NCI-H748 (cell line): ENCODE results near the gene VAMP5.
A peak's percentile ranks its signal among the peaks of the same experiment; 100 is the strongest.
"Not testable (repeated sequence)": the region's sequence is repeated elsewhere in the genome, so short reads cannot be mapped to it uniquely, and the experiment has no call there.

Experiments used
- DNase-seq: peaks from one replicate; lab custom pipeline; 2025; ENCODE audit not compliant: unreplicated experiment; lab: John Stamatoyannopoulos, UW

Gene VAMP5

DNA sequence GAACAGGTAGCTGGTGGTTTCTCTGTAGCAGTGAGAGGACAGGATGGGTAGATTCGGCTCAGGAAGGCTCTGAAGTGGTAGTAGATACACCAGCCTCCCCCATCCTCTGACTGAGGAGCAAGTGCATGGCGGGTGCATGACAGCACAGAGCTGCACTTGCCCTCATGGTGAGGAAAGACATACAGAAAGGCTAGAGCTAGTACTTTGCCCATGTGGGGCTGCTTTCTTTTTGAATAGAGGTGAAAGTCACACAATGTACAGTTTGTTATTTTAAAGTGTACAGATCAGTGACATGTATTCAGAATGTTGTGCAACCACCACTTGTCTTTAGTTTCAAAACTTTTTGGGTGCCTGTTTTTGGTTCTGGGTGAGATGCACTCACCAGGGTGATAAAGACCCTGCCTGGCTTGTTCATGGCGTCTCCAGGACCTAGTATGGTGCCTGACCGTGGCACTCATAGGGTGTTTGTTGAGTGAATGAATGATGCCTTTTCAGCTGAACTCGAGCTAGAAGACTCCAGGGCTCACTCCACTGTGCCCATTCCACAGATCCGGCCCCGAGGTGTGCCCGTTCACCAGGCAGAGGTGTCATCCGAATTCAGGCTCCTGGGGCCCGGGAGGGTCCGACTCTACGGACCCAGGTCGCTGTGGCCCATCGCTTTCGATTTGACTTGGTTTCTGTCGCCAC is 421 bp upstream of the VAMP5 start:
- DNase-seq: no peak

DNA sequence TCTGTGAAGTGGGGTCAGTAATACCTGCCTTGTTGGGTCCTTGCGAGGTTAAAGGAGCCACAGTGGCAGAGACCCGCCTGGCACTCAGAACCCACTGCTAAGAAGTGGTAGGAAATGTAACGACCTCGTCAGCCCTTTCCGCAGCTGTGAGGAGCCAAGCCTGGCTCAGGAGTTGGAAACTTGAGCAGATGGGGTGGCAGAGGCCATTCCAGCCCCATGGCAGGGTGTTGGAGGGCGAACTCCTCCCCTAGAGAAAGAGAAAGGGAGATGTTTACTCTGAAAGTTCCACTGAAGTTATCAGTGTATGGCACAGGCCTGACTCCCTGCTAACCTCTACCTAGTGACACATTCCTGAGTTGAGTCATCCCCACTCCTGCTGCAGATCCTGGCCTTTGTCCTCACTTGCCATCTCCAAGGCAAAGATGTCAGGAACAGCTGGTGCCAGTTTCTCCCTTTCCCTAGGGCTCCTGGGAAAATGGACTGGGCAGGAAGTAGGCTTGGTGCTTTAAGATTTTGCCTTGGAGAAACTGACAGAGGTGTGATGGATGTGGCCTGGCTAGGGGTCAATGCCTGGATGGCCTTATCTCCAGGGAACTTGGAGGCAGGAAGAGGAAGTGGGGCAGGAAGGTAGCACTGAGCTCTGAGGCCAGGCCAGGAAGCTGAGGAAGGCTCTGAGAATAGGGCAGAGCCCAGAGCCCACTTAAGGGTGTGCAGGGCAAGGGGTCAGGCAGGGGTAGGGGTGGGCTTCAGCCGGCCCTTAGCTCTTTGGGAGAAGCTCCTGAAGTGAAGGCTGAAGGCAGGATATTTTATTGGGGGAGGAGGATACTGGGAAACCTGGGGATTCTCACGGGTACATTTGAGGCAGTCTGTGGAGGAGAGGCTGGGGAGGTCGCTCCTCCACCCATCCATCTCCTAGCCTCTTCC is 888 bp downstream of the VAMP5 start:
- no peak for DNase-seq

DNA sequence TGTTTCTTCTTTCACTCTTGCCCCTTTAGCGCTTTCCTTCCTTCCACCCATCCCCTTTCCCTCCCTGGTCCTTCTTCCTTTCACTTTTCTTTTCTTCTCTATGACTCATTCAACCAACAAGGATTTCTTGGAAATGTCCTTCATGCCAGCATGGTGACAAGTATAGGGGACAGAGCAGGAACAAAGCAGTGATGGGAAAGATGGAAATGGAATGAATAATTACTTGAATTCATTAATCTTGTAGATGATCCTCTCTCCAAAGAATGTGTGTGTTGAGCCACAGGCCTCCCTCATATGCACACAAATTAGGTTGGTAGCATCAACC is 1.5 kb downstream of the VAMP5 start:
- no peak for DNase-seq

DNA sequence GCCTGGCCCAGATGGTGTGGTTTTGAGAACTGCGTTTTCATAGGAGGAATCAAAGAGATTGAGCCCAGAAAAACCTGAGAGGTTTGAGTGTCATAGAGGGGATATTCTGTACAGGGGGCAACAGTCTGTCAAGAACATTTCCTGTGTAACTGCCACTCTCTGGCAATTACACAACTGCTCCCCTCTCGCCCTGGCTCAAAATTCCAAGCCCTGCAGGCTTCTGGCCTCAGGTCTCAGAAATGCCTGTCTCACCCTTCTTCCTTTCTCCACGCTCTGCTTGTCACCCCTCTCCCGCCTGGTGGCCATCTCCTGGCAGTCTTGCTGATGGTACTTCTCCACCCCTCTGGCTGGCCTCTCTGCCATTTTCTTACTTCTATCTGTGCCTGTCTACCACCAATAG is 4.0 kb downstream of the VAMP5 start:
- no peak for DNase-seq

DNA sequence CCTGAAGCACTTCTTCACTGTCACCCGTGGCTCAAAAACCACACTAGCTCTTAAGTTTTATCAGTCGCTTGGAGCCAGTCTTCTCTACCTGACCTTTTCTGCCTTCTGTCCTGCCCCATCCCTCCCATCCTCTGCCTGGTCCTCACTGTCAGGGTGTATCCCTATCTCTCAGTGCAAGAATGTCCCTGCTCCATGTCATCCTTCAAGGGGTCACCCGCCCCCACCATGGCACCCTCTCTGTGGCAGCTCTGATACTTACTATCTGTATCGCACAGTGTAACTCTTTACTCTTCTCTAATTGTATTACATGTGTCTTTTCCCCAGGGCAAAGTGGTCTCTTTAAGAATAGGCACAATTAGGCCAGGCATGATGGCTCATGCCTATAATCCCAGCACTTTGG is 4.4 kb downstream of the VAMP5 start:
- no peak for DNase-seq

DNA sequence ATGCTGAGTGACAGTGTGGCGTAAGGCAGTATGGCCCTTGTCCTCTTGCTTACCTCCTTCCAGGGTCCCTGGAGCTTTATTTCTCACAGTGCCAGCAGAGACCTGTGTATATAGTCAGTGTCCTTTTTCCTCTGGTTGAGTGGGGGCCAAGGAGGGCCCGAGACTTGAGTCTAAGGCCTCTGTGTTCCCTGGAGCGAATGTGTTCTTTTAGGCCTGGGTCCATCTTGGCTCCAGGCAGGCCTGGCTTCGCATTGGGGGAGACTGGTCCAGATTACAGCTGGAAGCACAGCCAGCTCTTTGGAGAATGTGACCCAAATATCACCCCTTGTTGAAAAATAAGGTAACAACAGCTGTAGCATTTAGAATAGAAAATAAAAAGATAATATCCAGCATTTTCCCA is 5.0 kb downstream of the VAMP5 start:
- DNase-seq: no peak

DNA sequence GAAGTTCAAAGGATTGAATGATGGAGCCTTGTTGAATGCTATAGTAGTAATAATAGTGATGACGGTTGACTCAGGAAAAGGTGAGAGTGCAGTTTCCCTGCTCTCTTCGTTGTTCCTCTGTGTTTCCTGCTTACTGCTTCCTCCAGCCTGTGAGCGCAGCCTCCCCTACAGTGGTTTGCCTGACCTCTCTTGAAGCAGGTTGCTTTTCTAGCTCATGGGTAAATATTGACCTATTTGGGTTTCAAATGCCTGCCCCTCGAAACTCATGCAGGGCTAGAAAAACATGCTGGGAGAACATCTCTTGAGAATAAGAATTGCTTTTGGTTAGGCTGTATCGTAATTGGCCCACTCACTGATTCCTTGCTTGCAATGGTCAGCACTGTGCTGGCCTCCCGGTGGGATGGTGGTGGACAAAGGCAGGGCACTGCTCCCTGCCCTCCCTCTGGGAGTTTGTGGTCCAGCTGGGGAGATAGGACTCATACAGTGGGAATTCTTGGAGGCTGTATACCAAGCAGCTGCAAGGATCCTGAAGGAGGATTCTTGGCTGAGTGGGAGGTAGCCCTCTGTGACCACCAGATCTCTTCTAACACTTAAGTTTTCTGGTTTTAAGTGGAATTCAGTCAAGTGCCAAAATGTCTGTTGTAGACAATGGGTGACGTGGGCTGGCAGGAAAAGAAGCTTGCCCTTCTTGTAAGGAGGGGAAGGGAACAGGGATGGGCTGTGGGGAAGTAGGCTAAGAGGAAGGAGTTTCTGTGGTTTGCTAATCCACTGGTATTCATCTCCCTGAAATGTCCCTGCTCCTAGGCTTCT is 6.0 kb downstream of the VAMP5 start:
- DNase-seq: peak; percentile 12

DNA sequence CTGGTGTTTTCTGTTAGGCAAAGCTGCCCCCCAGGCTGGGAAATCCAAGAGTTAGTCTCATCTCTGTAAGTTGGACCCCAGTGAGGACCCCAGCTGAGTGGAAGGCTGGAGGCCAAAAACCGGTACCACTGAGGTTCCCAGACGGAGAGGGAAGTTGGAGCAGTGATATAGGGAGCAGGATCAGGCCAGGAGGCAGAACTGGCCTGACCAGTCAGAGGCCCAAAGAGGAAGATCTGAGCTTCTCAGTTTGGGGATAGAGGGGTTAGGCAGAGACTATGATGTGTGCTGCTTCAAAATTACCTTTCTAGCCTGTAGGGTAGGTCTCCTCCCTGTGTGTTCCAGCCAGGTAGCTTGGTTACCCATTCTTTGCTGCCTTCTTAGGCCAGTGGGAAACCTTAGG is 6.7 kb downstream of the VAMP5 start:
- DNase-seq: no peak

DNA sequence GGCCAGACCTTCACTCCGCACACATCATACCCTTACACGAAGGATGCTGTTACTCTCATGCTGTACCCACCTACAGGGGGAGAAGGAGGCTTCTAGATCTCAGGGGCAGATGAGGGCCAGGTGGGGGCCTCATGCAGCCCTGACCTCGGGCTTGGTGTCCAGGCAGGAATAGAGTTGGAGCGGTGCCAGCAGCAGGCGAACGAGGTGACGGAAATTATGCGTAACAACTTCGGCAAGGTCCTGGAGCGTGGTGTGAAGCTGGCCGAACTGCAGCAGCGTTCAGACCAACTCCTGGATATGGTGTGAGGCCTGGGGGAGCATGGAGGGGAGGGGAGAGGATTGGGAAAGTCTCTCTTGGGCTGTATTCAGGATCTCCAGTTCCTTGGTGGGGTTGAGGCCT is 7.3 kb downstream of the VAMP5 start:
- no peak for DNase-seq

DNA sequence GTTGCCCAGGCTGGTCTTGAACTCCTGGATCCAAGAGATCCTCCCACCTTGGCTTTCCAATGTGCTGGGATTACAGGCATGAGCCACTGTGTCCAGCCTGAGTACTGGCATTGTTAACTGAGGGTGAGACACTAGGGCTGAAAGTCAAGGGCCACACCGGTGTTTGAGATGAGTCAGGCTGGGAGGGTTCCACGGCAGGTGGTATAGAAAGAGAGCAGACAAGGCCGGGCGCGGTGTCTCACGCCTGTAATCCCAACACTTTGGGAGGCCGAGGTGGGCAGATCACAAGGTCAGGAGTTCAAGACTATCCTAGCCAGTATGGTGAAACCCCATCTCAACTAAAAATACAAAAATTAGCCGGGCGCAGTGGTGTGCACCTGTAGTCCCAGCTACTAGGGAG is 8.1 kb downstream of the VAMP5 start:
- not testable (repeated sequence) for DNase-seq

DNA sequence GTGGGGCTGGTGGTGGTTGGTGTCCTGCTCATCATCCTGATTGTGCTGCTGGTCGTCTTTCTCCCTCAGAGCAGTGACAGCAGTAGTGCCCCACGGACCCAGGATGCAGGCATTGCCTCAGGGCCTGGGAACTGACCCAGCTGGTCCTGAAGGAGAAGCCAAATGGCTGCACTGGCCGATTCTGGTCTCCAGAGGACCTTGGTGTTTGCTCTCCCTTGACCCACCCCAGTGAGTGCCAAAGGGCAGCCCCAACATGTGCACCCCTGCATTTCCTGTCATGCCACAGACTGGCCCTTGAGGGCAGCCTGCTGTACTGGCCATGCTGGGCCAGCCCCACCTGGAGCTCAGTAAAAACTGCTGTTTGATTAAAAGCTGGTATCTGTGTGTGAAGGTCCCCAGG is 8.8 kb downstream of the VAMP5 start:
- DNase-seq: no peak

DNA sequence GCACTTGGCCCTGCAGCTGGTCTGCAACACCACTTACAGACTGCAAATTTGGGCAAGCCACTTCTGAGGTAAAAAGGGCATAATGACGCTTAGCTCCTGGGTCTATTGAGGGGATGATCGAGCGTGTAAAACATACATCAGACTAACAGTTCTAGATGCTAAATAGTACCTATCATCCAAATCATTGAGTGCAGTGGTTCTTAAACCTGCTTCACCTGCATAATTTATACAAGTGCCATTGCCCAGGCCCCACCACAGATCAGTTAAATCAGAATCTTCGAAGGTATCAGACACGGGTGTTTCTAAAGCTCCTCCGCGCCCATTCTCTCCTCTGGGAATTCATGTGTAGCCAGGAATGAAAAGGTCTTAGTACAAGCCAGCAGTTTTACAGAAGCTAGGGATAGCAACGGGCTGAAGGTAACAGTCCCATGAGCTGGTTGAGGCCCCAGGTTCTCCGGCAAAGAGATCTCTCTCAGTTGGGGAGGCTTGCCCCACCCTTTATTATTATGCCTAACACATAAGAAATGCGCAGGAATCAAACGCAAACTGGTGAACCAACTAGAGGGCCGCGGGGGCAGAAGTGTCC is 10.6 kb downstream of the VAMP5 start:
- no peak for DNase-seq

DNA sequence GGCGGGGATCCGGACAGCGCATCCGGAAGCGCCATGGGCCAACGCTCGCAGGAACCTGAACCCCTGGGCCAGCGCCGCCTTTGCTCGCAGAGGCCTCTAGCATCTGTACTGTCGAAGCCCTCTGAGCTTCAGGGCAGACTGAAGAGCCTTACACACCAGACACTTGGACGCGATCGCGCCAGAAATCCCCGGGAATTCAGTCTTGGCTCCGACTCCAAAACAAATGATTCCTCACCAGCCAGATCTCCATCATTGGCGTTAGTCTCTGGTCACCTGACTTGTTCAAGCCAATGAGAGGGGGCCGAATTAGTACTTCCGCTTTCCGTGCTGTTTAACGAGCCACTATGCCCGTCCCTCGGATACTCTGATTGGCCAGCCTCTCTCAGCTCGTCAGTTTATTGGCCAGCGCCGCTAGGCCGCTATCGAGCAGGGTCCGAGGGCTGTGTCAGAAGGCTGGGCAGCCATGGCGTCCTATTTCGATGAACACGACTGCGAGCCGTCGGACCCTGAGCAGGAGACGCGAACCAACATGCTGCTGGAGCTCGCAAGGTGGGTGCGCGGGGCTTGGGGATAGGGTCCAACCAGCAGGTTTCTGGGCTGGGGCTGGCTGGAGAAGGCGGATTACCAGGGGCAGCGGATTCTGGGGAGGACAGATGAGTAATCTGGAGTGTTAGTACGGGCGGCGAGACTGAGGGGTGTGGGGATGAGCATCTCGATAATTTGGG is 11.2 kb downstream of the VAMP5 start, which contains the start of gene RNF181:
Gene RNF181, plus strand, starts transcription at position 445 of the 725 bp plus-strand sequence. Its CDS starts 19 bp downstream, at position 464.
- peak; percentile 95 for DNase-seq

DNA sequence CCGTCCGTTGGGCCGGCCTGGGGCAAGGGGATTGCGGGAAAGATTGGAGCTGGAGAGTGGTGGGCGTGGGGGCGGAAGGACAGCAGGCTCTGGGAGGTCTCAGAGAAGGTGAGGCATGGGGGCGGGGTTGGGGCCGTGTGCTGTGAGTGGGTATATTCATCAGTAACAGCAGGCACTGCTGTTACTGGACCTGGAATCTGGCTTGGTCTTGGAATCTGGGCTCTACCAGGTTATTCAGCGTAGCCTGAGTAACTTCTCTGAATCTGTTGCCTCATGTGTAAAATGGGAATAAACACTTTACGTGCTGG is 11.7 kb downstream of the VAMP5 start:
- peak; percentile 8 for DNase-seq

DNA sequence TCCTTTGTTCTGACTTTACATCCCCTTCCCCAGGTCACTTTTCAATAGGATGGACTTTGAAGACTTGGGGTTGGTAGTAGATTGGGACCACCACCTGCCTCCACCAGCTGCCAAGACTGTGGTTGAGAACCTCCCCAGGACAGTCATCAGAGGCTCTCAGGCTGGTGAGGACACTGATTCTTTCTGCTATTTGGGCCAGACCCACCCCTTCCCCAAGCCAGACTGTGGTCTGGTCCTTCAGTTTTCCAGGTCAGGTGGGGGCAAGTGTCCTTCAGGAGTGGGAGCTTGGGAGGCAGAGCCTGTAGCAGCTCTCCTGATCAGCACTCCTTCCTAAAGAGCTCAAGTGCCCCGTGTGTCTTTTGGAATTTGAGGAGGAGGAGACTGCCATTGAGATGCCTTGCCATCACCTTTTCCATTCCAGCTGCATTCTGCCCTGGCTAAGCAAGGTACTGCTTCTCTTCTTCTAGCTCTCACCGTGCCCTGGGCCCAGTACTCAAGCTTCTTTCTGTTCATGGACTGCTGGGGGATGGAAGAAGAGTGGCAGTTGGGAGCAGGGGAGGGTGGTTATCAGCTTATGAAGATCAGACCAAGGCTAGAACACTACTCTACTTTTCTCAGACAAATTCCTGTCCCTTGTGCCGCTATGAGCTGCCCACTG is 12.4 kb downstream of the VAMP5 start:
- DNase-seq: no peak

DNA sequence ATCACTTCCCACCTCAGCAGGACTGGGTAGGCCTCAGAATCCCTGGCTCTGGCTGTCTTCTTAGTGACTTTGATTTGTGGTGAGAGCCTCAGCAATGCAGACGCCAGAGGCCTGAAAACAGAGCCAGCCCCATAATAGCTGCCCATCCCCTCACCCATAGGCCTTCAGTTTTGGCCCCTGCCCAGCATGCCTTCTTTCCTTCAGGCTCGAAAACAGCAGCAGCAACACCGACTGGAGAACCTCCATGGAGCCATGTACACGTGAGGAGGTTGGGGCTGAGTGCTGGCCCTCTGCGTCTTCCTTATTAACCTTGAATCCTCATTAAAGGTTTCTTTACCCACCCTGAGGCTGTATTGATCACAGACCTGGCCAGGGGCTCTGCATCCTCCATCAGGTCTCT is 13.0 kb downstream of the VAMP5 start:
- no peak for DNase-seq

DNA sequence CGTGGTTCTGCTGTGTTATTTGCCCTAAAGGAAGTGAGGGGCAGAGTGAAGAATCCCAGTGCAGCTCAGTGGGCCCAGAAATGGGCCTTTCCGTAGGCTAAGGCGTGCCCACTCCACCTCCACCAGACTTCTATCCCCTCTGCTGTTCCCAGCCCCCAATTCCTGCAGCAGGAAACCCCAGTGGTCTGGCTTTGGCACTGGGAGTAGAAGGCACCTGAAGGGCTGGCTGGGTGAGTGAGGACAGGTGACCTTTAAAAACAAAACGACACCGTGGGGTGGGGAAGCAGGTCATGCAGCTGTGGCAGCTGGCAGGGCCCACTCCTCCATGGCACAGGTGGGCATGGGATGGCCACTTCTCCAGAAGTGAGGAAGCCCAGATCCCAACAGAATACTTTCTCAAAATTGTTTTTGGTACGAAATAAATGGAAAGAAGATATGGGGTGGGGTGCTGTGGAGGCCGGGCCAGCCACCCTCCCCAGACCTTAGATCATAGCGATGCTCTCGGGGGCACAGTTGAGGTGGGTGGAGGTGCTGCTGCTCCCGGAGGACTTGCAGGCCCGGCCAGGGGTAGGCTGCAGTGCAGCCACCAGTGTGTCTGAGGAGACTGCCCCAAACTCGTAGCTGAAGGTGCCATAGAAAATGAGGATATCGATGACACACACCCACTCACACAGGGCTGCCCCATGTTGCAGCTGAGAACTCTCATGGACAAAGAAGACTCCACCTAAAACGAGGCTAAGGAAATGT is 14.5 kb downstream of the VAMP5 start:
- DNase-seq: no peak

DNA sequence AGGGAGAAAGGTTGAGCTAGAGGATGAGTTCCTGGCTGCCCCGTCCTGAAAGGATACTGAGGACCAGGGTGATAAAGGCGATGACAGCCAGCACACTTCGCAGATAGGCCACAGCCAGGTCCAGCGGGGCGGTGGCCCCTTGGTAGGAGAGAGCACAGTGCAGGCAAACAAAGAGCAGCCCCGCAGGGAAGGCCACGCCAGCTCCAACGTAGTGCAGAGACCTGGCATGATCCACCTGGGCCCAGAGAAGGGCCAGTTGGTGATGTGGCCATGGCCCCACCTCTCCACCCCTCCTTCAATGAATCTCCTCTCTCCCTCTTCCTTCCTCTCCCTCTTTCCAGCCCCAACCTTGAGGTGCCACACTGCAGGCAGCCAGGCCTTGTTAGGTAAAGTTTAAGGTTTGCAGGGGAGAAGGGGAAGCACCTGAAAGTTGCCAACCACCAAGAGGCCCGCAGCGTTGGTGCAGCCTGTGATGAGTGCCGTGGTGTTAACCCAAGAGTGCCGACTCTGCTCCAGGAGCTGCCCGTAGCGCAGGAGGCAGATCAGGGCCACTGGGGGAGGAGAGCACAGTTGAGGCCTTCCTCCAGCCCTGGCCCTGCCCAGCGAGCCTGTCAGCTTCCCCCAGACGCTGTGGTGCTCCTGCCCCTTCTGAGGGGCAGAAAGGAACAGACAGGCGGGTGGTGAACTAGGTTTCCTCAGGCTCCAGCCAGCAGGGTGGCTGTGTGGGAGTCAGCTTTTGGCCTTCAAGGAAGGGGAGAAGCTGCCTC is 15.4 kb downstream of the VAMP5 start:
- no peak for DNase-seq

DNA sequence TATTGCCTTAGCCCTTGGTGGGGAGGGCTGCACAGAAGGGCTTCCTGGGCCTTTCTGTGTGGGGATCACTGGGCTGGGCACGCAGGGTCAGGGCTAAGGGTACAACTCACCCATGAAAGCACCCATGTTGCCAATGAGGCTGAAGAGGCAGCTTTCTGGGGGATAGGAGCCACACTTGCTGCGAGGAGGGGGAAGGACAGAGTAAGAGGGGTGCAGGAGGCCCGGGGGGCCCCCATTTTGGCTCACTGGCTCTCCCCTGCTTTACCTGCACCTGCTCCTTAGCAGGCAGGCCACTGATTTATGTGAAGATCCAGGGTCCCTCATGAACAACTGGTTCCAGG is 16.0 kb downstream of the VAMP5 start:
- DNase-seq: no peak
